Right hindlimb (tissue), 1 donor: ENCODE data around the gene KIAA0232.
A peak's percentile ranks its signal among the peaks of the same experiment; 100 is the strongest.

ENCODE experiments used
- DNase-seq: peaks from one replicate; pipeline ENCODE4 v3.0.0-alpha.2; 2018

KIAA0232 gene

DNA sequence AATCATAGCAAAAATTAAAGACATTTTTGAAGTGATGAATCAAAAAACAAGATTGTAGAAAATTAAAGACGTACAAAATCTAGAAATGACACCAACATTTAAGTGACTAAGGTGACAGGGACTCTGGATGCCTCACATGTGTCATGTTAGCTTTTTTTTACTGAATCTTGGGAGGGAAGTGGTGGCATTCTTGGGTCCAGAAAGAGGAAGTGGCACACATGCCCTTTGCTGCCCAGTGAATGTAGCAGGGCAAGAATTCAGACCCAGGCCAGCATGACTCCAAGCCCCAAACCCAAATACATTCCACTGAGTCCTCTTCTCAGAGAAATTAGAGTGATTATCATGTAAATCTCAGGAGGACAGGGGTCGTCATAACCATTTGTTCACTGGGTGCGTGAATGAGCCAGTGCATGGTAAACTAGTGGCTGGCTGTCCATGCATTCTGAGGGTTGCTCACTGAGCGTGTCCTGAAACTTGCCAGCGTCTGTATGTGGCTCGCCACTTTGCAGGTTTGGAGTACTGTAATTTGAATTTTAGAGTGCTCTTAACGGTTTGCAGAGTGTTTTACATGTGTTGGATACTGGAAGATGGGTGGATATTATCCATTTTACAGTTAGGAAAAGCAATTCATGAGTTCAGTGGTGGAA lies 71.7 kb downstream of the KIAA0232 start:
- DNase-seq, result no peak

DNA sequence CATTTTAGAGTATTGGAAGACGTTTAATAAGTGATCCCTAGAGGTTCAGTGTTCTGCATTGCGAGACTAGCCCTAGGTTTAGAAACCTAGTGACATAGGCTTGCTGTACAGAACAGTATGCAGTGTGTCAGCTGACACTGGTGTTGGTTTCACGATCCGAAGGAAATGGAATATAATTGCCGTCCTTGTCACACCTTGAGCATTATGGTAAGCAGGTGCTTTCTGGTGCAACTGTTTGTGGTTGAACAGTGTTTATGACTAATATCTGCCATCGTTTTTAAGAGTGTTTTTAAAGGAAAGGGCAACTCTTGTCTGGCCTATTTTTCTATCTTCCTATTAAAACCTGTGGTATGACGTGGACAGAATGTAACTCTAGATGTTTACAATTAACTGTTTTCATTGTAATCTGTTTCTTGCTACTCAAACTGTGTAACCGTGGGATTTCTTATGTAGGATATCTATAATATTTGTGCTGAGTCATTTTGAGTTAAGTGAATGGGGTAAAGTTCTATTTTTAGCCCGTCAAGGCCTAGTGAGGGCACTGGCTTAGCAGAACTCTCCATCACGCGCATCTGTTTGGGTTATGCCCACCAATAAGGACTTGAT lies 73.3 kb downstream of the KIAA0232 start:
- DNase-seq, result no peak

DNA sequence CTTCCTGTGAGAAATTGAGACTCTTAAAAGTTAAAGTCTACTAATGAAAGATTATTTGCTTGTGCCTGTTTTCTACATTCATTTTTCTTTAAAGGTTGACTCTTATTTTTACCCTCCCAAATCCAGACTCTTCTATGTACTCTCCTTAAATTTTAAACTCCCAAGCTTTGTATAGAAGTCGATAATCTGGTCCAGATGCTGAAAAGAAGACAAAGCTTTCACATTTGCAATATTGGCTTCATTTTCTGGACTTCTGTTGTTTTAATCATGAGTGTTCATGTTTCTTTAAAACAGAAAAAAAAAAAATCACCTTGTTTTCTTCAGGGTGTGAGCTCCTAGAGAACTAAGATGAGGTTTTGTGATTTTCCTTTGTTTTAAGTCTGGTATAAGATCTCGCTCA lies 73.9 kb downstream of the KIAA0232 start:
- no peak for DNase-seq

DNA sequence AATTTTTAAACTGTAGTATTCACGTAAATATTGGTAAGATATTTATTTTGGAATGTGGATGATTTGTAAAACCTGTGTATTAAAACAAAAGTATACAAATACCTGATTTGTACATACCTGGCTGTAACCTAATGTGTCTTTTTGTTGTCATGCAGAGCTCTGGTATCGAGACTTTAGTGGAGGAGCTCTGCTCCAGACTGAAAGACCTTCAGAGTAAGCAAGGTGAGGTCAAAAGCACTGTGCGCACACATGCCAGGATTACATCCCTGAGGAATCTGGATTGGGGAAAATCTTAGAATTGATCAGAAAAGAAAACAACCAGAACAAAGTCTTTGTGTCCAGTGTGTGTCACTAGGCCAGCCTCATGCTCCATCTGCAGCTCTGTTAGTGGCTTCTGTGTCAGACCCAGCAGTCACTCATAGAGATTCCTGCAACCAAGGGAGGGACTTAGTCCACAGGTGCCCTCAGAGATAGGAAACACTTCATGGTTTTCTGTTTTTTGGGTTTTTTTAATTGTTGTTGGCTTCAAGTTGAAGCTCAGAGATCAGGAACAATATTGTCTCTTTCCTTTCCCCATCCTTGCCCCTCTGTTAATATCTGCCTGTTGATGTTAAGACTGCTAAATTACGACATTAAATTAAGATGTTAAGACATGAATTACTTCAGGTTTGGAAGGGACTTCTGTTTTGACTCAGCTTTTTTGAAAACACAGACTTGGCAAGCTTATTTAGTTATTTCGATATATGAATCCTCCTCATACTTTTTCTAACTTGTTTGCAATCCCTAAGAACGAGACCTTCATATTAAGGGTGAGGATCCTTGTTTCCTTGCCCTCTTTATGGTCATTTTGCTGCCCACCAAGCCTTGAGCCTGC lies 74.7 kb downstream of the KIAA0232 start:
- no peak for DNase-seq

DNA sequence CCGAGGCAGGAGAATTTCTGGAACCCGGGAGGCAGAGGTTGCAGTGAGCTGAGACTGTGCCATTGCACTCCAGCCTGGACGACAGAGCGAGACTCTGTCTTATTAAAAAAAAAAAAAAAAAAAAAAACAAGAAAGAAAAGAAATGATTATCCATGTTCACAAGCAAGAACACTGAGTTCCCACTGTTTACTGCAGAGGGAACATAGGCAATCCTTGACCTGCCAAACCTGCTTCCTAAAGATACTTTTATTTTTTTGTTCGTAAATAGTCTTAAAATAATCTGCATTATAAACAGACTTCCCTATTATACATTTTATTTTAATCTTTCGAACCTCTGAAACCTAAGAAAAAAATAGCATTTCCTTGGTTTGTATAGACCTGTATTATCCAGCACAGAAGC lies 76.5 kb downstream of the KIAA0232 start:
- no peak for DNase-seq

DNA sequence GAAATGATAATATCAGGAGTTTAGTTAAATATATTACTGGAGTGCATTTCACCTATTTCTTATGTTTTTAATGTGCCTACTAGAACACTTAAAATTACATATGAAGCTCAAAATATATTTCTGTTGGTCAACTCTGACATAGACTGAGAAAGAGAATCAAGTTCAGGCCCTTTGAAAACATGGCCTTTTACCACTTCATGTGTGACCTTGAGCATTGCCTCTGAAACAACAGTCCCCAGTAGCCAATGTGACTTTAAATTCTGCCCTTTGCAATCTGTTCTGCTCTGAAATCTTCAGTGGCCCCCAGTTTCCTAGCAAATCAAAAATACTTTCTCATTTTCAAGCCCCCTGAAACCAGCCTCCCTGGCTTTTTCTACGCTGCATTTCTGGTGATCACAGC lies 77.0 kb downstream of the KIAA0232 start:
- DNase-seq, result no peak

DNA sequence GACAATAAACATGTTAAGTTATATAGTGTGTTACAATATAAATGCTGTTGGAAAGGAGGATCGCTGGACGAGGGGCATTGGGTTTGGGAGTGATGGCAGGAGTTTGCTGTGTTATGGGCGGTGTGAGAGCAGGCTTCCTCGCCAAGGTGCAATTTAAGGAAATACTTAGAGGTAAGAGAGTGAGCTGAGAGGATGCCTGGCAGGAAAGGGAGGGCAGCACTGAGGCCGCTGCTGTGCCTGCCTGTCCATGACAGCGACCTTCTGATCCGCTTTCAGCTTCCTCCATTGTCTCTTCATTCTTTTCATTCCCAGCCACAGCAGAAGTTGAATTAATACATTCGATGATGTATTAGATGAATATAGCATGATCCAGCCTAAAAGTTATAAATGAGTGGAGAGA lies 85.9 kb downstream of the KIAA0232 start:
- no peak for DNase-seq

DNA sequence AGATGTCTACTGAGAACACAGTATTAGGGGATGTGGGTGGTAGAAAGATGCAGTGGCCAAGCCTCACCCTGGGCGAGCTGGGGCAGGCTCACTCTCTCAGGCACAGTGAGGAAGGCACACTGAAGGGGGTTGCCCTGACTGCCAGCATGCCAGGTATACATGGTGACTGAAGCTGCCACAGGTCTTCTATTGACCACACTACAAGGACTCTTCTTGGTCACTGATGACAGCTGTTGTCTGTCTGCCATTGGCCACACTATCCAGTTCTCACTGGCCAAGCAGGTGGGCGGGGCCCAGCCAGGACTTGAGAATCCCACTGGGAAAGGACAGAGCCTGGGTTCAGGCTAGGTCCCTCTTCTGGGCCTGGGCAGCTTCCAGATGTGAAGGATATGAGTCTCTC lies 87.4 kb downstream of the KIAA0232 start:
- DNase-seq, result no peak

DNA sequence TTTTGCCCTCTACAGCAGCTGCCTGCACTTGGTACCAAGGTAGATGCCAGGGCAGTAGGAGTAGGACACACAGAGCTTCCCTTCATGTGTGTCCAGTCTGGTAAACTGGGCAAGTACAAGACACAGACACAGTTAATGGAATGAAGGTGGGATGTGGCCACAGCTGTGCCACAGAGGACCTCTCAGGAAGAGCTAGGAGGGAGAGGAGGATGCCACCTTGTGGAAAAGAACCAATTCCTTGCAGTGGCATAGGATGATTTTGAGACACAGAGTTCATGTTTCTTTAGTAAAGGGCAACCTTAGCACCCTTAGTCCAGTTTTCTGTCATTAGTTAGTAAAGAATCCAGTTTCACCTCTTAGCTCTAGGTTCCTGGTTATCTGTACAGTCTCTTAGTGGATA lies 90.8 kb downstream of the KIAA0232 start:
- DNase-seq, result no peak

DNA sequence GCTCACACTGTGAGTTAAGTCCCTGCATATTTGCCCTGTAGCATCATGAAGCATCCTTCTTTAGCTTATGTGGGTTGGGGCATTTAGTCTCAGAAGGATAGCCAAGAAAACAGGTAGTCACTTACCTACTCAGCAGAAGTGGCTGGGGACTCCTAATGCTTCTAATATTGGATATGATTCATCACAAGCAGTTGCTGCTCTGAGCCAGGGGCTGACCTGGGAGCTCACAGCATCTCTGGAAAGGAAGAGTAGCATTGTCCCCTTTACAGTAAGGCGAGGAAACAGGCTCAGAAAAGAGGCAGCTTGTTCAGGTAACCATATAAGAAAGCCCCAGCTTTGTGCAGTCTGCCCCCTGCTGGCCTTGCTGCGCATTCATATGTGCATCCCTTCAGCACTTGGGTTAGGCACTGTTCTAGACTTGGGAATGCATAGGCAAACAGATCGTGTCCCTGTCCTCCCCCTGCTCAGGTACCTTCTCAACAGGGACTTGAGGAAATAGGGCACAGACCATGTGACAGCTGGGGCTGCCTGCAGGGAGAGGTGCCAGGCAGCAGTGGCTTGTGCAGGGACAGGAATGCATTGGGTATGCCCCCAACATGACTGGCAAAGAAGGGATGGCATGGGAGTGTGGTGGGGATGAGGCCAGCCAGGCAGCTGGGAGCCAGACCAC lies 91.4 kb downstream of the KIAA0232 start:
- DNase-seq, result peak; percentile 63

DNA sequence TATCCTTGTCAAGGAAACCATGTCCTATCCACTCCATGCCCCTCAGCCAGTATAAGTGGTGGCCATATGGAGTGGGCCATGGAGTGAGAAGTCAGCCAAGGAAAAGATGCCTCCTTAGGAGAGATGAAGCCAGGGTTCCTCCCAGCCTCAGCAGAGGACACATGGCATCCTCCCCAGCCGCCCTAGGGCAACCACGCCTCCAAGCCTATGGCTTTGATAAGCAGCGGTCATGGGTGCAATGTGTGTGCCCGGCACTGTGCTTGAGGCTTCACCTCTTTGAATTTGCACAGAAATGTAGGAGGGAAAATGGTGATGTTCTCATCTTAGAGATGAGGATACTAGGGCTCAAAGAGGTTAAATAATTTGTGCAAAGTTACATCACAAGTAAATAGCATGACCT lies 92.5 kb downstream of the KIAA0232 start:
- DNase-seq, result no peak

DNA sequence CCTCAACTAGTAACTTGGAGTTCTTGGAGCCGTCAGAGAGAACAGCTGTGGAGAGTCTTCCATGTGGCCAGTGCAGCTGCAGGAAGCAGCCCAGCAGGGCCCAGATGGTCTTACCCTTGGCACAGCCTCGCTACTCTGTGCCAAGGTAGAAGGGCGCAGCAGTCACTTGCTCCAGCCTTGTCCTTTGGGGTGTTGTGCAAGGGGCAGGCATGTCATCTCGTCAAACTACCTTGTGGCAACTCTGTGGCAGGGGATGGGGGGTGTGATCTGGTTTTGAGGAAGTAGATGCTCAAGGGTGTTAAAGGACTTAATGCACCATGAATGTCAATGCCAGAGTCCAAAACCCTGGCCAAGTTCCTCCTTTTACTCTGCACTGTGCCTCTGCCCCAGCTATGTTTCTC lies 92.9 kb downstream of the KIAA0232 start:
- DNase-seq, result peak; percentile 62

DNA sequence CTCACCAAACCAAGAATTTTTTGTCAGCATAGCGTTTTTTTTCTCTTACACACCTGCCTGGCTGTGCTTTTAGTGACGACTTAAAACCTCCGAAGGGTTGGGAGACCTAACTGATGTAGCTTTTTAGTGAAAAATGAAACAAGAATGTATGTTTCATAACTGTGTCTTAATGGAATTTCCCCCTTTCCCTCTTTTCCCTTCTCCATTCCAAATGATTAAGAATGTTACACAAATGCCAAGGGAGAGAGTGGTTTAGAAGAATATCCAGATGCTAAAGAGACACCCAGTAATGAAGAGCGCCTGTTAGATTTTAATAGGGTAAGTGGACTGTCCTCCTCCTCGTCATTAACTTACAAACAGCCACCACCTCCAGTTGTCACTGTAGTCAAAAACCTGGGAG lies 93.9 kb downstream of the KIAA0232 start:
- DNase-seq, result no peak

DNA sequence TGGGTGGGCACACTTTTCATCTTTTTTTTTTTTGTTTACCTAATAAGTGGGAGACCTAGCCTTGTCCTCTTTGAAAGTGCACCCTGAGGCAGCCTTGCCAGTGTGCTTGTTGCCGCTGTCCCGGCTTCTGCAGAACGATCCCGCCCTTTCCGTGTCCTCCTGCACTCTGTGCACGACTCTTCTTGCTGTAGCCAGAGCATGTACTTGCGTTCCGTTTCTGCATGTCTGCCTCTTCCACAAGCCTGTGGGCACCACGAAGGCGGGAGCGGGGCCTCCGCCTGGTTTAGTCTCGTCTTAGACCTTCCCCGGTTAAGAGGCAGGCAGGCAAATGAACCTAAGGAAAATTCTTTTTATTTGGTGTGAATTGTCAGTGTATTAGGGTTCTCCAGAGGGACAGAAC lies 94.5 kb downstream of the KIAA0232 start:
- DNase-seq, result no peak

DNA sequence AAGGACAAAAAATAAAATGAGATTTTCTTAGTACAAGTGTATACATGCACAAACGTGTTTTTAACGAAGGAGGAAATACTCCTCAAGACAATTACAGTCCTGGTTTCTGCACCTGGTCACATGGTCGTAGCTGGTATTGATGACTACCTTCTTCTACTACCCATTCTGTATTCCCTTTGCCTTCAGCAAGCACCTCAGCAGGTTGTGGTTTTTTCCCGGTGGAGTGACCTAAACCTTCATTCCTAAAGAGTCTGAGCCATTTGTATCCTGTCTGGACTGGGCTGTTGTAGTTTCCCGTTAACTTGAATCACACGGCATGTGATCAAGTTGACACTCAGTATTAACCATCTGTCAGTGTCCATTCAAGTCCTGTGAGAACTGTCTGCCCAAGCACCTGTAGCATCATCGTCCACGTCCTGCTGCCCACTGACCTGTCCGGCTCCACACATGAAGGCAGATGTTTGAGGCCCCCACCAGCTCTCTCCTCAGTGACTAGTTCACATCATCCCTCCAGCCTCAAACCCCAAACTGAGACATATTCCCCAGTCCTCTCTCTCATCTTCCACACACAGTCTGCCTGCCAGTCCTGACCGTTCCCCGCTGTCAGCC lies 96.0 kb downstream of the KIAA0232 start:
- no peak for DNase-seq

DNA sequence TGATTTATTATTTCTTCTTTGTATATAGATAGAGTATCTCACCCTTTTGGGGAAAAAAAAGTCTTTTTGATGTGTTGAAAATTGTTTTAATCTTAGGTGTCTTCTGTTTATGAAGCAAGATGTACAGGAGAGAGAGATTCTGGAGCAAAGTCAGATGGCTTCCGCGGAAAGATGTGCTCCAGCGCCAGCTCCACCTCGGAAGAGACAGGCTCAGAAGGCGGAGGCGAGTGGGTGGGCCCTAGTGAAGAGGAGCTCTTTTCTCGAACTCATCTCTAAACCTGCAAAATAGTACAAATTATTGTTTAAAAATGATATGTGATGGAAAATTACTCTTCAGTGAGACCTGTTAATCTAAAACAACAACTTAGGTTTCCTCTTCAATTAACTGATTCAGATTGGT lies 98.2 kb downstream of the KIAA0232 start:
- DNase-seq, result no peak

DNA sequence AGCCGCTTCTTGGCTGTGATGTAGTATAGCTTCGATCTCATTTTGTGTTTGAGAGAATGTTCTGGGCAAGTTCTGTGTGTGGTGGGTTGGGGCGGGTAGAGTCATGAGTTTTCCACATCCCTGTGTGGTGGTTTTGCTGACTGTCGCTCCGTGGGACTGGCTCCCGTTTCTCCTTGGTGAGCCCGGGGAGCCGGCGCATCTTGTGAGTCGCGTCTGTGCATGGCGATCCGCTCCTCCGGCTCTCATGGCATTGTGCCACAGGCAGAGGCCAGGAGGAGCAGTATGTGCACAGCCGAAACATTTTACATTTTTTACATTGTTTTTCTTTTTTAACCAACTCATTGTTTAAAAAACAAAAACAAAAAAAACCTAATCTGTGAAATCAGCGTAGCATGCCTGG lies 99.4 kb downstream of the KIAA0232 start:
- DNase-seq, result no peak

DNA sequence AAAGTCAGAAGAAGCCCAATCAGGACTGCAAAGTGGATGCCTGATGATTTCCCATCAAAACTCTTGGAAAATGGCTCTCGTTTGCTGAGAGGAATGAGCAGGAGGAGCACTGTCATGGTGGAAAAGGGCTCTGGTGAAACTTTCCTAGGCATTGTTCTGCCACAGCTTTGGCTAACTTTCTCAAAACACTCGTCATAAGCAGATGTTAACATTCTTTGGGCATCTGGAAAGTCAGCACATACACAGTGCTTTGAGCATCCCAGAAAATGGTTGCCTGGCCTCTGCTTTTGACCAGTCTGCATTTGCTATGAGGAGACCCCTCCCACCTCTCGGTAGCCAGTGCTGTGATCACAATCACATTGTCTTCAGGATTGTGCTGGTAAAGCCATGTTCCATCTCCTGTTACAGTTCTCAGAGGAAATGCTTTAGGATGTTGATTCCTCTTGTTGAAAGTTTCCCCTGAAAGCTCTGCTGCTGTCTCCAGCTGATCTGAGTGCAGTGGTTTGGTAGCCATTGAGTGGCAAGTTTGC lies 101.9 kb downstream of the KIAA0232 start:
- no peak for DNase-seq

DNA sequence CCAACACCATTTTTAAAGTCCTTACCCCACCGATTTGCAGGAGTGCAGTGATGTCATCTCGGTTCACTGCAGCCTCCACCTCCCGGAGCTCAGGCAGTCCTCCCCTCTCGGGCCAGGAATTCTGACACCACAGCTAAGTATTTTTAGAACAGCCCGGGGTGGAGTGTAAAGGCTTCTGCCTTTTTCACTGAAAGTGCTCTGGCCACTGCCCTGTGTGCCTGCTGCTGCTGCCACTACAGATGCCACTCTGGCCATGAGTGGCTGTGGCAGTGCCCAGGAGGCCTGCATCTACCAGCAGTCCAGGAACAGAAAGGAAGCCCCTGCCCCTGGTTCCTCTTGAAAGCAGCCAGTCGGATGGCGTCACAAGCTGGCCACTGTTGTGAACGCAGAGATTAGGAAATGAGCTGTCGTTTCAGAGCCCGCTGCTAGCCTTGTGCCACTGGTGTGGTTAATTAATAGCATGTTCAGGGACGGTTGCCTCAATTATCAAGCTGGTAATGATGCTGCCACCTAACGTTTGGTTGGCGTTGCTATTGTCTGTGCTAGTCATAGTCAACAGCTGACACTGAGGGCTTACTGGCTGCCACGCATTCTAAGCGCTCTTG lies 103.5 kb downstream of the KIAA0232 start:
- DNase-seq, result peak; percentile 45

DNA sequence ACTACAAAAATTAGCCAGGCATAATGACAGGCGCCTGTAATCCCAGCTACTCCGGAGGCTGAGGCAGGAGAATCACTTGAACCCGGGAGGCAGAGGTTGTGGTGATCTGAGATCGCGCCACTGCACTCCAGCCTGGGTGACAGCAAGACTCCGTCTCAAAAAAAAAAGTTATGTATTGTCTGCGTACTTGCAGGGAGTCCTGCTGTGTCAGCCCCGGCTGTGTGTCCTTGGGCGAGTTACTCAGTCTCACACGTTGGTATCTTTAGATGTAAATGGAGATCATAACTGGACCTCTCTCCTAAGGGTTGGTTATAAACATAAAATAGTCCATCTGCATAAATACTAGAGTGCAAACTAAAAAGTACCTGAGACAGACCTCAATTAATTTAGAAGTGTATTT lies 104.4 kb downstream of the KIAA0232 start:
- no peak for DNase-seq

DNA sequence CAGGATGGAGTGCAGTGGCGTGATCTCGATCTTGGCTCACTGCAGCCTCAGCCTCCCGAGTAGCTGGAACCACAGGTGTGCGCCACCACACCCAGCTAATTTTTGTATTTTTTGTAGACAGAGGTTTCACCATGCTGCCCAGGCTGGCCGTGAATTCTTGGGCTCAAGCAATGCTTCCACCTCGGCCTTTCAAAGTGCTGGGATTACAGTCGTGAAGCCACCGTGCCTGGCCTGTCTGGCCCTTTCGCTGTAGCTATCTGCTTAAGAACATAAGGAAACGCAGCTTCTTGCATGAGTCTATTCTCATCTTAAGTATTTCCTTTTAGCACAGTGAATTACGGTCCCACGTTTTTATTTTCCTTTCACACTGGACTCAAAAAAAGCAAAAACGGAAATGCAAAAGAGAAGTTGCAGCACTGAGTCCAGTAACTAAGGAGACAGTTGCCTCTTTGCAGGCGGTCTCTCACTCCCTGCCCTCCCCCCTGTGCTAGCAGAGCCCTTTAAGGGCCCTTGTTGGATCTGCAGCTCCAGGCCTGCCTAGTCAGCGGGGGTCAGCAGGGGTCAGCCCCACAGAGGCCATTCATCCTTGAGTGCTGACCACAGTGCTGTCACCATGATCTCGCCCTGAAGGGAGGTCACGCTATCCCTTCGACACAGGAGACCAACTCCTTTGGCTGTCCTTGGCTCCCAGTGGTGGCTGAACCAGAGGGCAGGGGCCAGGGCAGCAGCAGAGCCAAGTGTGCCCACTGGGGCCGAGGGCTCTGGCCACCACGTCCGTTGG lies 105.3 kb downstream of the KIAA0232 start:
- DNase-seq, result no peak
